ENCODE data around the gene LETM1. TPM values are rescaled to one million over a fixed set of nuclear protein-coding genes. Genes with fewer than 3 reads are reported as not detected.

LETM1 gene
- total RNA-seq, 2 donors from 2014 or later = 32.1 to 63.1 TPM

DNA sequence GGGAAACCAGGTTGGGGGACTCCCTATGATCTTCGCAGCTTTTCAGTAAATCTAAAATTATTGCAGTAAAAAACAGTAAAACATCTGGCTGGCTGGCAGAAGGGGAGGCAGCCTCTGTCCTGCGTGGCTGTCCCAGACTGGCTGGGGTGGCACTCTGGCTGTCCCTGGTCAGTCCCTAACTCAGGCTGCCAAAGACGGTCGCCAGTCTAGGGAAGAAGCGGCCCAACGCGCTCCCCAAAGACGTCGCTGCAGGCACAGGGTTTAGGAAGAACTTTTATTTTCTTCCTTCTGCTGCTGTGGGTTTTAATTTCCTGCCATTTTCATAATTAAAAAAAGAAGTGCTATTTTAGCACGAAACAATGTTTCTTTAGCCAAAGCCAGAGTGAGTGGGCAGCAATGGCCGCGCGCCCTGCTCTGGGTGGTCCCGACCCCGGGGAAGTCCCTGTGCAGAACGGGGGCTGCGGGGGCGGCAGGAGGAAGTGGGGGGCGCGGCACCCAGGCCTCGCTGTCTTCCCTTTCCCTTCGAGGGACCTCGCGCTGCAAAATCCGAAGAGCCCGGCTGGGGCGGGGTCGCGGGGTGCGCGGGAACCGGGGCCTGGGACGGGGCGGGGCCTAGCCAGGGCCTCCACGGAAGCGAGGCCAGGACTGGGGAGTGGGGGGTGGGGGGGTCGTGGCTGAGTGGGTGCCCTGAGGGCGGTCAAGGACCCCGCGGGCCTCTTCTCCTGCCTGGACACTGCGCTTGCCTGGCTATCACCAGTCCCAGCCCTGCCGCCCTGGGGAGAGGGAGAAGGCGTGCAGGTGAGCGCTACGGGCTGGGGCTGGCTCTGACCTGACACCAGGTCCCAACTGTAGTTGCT is 6.3 kb upstream of the LETM1 start:
- TF ChIP-seq POLR2A (IDR thresholded peaks at IDR 0.05) = no peak
- H3K36me3 ChIP-seq = no peaks in the 10 kb centered on the region
- no peak overlapping the region for H3K27ac ChIP-seq
- no peaks in the 10 kb centered on the region for H3K9me3 ChIP-seq
- no peaks in the 10 kb centered on the region for H3K27me3 ChIP-seq (replicated peaks; ENCODE audit: insufficient read depth)
- DNase-seq (ENCODE audit: low spot score) = no peak
- no peak overlapping the region for H3K4me3 ChIP-seq
- peaks cover 1% of the 10 kb centered on the region for H3K4me1 ChIP-seq (replicated peaks)
- 23% methylated on average over 30 of the region's 45 CpGs for WGBS
- intact Hi-C loops (cut with DNase I) = no loop called here

DNA sequence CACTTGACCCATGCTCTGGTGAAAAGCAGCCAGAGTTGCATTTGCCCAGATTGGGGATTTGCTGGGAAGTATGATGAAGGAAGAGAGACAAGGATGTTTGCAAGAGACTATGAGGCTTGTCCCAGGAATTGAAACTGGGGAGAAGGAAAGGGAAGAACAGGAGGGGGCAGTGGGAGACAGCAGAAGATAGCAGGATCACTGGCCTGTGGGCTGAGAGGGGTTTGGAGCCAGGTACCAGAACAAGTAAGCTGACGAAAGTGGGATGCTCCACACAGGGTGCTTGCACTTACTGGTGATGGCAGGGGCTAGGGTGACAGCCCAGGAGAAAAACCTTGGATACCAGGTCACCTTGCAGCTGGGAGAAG is 3.4 kb upstream of the LETM1 start:
- TF ChIP-seq POLR2A (IDR thresholded peaks at IDR 0.05) (no peak), POLR2AphosphoS5 (IDR thresholded peaks at IDR 0.05) (no peak)
- TF ChIP-seq, protein P1, sequence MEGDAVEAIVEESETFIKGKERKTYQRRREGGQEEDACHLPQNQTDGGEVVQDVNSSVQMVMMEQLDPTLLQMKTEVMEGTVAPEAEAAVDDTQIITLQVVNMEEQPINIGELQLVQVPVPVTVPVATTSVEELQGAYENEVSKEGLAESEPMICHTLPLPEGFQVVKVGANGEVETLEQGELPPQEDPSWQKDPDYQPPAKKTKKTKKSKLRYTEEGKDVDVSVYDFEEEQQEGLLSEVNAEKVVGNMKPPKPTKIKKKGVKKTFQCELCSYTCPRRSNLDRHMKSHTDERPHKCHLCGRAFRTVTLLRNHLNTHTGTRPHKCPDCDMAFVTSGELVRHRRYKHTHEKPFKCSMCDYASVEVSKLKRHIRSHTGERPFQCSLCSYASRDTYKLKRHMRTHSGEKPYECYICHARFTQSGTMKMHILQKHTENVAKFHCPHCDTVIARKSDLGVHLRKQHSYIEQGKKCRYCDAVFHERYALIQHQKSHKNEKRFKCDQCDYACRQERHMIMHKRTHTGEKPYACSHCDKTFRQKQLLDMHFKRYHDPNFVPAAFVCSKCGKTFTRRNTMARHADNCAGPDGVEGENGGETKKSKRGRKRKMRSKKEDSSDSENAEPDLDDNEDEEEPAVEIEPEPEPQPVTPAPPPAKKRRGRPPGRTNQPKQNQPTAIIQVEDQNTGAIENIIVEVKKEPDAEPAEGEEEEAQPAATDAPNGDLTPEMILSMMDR (IDR thresholded peaks at IDR 0.05) = no peak
- Histone ChIP-seq H3K4me1 (replicated peaks) (peaks cover 5% of the 10 kb centered on the region), H3K36me3 (no peaks in the 10 kb centered on the region), H3K4me3 (no peak overlapping the region), H3K9me3 (no peaks in the 10 kb centered on the region), H3K27ac (no peak overlapping the region), H3K27me3 (replicated peaks; ENCODE audit: insufficient read depth) (no peaks in the 10 kb centered on the region)
- intact Hi-C loops (cut with DNase I) = no loop called here
- 89% methylated on average over 1 of the region's 1 CpG for WGBS
- no peak for DNase-seq (ENCODE audit: low spot score)

DNA sequence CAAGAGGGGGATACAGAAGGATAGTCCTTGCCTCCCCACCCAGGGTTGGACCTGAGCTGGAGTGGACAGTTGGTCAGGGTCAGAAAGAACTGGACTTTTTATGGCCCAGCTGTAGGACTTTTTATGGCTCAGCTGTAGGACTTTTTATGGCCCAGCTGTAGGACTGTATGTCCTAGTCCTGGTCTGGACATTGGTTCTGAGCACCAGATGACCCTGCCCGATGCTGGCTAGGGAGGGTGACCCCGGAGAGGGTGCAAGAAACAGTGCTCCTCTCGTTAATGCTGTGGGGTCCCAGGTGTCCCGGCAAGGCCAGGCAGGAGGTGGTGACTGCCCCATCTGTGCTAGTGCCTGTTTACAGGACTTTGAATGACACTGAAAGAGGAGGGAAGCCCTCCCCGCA is 2.0 kb upstream of the LETM1 start:
- Histone ChIP-seq H3K27me3 (replicated peaks; ENCODE audit: insufficient read depth) (no peaks in the 10 kb centered on the region), H3K4me1 (replicated peaks) (peaks cover 5% of the 10 kb centered on the region), H3K9me3 (no peaks in the 10 kb centered on the region), H3K36me3 (no peaks in the 10 kb centered on the region), H3K27ac (no peak overlapping the region), H3K4me3 (no peak overlapping the region)
- no peak for DNase-seq (ENCODE audit: low spot score)
- intact Hi-C loops (cut with DNase I) = loop anchor here (2.0 kb wide), 1 partner anchor 13 kb away; the partner anchor contains the start of gene NSD2
- WGBS = 52% methylated on average over 5 of the region's 5 CpGs
- TF ChIP-seq, protein P1 (IDR thresholded peaks at IDR 0.05) = no peak
- no peak for TF ChIP-seq POLR2AphosphoS5 (IDR thresholded peaks at IDR 0.05)
- no peak for TF ChIP-seq POLR2A (IDR thresholded peaks at IDR 0.05)

DNA sequence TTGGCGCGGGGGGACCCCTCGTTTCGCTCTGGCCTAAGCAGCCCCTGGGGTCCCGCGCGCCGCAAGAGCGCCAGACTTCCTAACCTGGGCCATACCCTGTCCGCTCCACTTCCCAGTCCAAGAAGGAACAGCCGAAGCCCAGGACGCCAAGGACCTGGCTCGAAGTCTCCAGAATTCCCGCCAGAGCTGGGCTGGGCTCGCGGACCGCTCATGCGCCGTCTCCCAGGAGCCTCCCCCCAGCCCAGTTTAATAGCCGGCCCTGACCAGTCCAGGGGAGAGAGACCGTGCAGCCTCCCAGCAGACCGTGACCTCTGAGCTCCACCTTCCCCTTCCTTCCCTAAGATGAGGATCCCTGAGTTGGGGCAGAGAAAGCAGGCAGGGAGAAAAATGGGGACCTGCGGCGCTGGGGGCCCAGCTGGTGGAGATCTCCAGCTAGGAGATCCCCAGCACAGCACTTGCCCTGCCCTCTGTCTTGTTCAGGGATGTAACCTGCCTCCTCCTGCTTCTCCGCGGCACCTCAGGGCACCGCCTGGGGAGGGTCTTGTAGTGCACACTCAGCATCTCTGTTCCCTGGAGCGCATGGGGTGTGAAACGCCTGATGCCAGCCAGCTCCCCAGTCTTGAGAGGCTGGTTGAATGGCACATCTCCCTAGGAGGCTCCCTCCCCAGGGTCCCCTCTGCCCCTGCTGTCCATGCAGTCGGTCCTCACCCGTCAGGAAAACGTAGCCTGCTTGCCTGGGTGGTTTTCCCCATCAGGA is 1.2 kb upstream of the LETM1 start:
- H3K36me3 ChIP-seq = no peaks in the 10 kb centered on the region
- intact Hi-C loops (cut with DNase I) = loop anchor here (2.0 kb wide), 1 partner anchor 14 kb away; the partner anchor contains the start of gene NSD2
- 15% methylated on average over 30 of the region's 32 CpGs for WGBS
- H3K4me3 ChIP-seq = peak overlapping the region; percentile 82 to 94
- DNase-seq (ENCODE audit: low spot score) = no peak
- no peak for TF ChIP-seq POLR2A (IDR thresholded peaks at IDR 0.05)
- TF ChIP-seq, protein P1 (IDR thresholded peaks at IDR 0.05) = no peak
- peak; percentile 29 for TF ChIP-seq POLR2AphosphoS5 (IDR thresholded peaks at IDR 0.05)
- H3K4me1 ChIP-seq (replicated peaks) = peaks cover 5% of the 10 kb centered on the region
- no peaks in the 10 kb centered on the region for H3K27me3 ChIP-seq (replicated peaks; ENCODE audit: insufficient read depth)
- H3K27ac ChIP-seq = peak overlapping the region; percentile 77 to 82
- H3K9me3 ChIP-seq = no peaks in the 10 kb centered on the region

DNA sequence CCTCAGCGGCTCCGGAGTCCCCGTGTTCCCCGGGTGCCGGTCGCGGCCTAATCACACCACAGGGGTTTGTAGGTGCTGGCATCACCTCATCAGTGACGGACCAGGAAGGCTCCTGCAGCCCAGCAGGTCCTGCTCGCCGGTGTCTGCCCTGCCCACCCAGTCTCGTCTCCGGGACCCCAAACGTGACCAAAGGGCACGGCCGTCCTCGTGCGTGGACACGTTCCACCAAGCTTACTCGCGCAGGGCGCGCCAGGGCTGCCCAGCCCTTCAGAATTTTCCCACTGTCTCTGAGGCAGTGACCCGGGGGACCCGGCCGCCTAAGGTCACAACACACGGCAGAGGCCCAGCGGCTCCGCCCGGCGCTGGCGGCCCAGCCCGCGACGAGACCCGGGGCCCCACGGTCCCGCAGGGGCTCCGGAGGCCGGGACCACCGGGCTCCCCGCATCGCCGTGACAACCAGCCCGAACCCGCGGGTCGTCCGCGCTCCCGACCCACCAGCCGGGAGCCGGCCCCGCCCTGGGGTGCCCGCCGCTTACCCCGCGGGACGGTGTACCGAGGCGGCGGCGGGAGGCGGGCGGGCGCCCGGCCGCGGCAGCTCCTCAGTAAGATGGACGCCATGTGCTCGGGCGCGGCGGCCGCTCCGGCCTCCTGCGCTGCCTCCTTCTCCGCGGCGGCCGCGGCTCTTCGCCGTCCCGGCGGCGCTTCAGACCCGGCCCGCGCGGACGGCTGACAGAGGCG is 454 bp downstream of the LETM1 start:
- WGBS = 1% methylated on average over 81 of the region's 92 CpGs
- DNase-seq (ENCODE audit: low spot score) = no peak
- intact Hi-C loops (cut with DNase I) = loop anchor here (2.0 kb wide), 1 partner anchor 15 kb away; the partner anchor contains the start of gene NSD2
- Histone ChIP-seq H3K27me3 (replicated peaks; ENCODE audit: insufficient read depth) (no peaks in the 10 kb centered on the region), H3K9me3 (no peaks in the 10 kb centered on the region), H3K4me3 (peak overlapping the region; percentile 82 to 94), H3K4me1 (replicated peaks) (peaks cover 5% of the 10 kb centered on the region), H3K27ac (peak overlapping the region; percentile 77 to 82), H3K36me3 (no peaks in the 10 kb centered on the region)
- TF ChIP-seq POLR2A (IDR thresholded peaks at IDR 0.05) (no peak), POLR2AphosphoS5 (IDR thresholded peaks at IDR 0.05) (no peak)
- TF ChIP-seq, protein P1 (IDR thresholded peaks at IDR 0.05) = no peak

Data from prostate gland (tissue), 2 donors.